Hair follicle dermal papilla cell (primary cell): ENCODE measurements around the gene PEX12. TPM values are rescaled to one million over a fixed set of nuclear protein-coding genes. Genes with fewer than 3 reads are reported as not detected.

Source experiments
- small RNA-seq: library from RNA; depleted of rRNA; stranded (forward); fragments of <200 nt; gene quantifications from one replicate; pipeline ENCODE3, GENCODE V24; 2012
- total RNA-seq: library from RNA; depleted of rRNA; stranded (reverse); fragments of >200 nt; gene quantifications from 2 replicates; pipeline ENCODE4 v1.2.3, GENCODE V29; 2012

PEX12 gene
- 5.4 and 6.6 TPM in 2 replicates for total RNA-seq

DNA sequence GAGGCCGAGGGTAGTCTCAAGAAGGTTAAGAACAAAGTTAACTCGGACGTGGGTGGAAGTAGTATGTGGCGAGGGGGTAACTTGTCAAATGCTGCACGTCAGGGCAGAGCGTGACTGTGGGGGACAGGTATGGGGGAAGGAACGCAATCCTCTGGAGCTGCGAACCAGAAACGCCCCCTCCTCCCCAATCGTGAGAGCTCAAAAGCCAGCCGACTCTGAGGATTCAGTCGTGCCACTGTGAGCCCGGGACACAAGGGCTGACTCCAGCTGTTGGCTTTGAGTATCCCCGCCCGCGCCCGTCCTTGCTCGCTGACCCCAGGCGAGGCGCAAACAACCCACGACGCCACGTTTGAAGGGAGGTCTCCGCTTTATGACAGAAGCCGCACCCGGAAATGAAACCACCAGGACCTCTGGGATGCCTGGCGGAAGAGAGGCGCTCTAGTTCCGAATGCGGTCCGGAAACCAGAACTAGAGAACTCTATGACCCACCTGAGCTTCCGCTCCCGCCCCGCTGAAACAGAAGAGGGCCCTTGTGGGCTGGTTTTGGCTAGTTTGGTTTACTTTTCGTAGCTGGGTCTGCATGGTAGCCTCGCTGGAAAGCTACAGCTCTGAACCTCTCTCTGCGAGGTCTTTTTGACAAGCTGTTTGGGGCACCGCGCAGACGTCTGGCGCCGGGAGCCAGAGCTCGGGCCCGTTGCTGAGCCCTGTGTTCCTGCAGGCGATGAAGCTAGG lies at the start of gene PEX12:
Gene PEX12, minus strand, starts transcription at position 375 of the 732 bp plus-strand sequence. CDS start 550 bp downstream, outside the sequence.

DNA sequence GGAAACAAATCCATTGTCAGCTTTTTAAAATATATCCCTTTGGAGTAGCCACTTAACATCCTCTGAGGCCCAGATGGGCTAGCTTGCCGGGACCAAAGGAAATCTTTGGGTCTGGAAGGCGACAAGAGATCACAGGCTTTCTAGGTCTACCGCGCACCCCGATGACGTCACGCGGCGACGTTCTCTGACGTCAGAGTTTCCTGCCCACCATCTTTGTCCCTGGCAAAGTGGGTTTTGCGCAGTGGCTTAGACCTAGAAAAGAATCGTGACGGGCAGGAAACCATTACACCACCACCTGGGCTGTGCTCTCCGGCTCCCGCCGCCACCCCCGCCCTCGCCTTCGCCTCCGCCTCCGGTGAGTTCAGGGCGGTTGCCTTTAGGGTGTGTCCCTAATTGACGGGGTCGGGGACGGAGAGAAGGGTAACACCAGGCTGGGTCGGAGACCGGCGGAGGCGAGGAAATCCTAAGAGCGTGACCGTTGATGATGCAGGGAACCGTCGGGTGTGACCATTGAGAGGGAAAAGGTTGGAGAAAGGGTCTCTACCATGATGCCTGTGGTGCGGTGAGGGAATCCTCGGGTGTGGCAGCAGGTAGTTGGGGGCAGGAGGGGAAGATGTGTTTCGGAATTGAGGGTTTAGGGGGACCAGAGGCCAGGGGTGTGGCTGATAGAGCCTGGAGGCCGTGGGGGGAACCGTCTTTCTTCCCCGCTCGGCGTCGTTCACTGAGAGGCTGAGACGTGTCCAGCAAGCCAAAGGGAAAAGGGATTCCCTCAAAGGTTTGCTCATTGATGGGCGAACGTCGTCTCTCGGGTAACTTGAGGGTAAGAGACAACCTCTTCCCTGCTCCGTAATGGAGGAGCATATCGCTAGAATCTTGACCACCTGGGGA lies 8.9 kb upstream of the PEX12 start, which contains the start of gene AP2B1:
Gene AP2B1, plus strand, starts transcription at position 249 of the 888 bp plus-strand sequence. CDS start 6,709 bp downstream, outside the sequence.

DNA sequence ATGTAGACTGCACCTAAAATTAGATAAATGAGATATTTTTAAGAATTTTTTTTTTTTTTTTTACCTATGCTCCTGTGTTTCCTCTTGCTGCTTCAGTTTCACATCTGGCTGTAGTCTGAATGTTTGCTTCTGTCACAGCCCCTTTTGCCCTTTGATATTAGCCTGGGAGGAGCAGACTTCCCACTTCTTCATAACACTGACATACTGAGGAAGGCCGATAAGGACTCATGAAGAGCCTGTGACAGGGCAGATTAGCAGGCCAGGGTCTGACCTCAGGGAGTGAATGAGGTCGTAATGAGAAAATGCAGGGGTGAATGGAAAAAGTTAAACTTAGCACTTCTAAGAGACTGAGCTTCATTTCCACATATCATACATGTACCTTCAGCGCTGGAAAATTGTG lies 17.7 kb downstream of the PEX12 start, which contains the start of gene SLFN14:
Gene SLFN14, minus strand, starts transcription at position 117 of the 400 bp plus-strand sequence. CDS start 2,757 bp downstream, outside the sequence.

DNA sequence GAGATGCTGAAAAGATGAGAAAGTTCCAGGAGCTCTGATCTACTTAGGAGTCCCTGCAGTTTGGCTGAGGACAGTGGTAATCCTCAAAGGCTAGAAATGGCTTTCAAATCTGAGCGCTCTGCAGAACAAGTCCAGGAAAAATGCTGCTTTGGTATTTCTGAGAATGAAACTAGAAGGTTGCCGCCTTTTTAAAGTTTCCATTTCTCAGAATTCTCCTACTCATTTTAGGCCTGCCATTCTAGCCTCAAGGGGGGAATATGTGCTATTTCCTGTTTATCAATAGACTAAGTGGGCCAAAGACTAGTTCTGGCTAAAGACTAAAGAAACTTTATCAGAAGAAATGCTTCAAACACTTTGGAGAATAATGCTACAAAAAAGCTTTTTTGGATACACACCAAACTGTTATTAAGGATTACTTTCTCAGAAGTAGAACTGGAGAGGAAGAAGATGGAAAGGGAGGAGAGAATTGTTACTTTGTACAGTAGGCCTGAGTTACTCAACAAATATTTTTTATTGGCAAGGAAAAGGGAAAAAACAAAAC lies 40.7 kb downstream of the PEX12 start, which contains the start of gene SLFN12L:
Gene SLFN12L, minus strand, starts transcription at position 78 of the 541 bp plus-strand sequence. CDS start 15,314 bp downstream, outside the sequence.

Small RNA genes within 50 kb of the gene (small RNA-seq; reads per million reads assigned to genes)
- gene AC004134.1, result not detected
- gene AC015911.1, result not detected
- 37.0 reads per million, percentile 97 among the genes with 10 or more reads in this experiment for gene SNORD7

Other genes starting within 250 kb of the PEX12 start
- 36.4 and 43.2 TPM in 2 replicates for gene SLFN11, start 204.9 kb downstream of the PEX12 start, total RNA-seq
- gene SLFN12, start 146.1 kb downstream of the PEX12 start, total RNA-seq, result 24.5 and 25.0 TPM in 2 replicates
- gene SLFN13, start 129.8 kb downstream of the PEX12 start, total RNA-seq, result 0.85 and 1.1 TPM in 2 replicates
- gene SLFN12L, start 40.9 kb downstream of the PEX12 start, total RNA-seq, result not detected in 2 replicates
- gene SLFN14, start 17.8 kb downstream of the PEX12 start, total RNA-seq, result not detected in 2 replicates
- gene AP2B1, start 8.8 kb upstream of the PEX12 start, total RNA-seq, result 101 and 111 TPM in 2 replicates
- 0.85 and 0.97 TPM in 2 replicates for gene RASL10B, start 153.1 kb upstream of the PEX12 start, total RNA-seq
- not detected in 2 replicates for gene GAS2L2, start 174.7 kb upstream of the PEX12 start, total RNA-seq
- gene C17orf50, start 182.3 kb upstream of the PEX12 start, total RNA-seq, result not detected in 2 replicates
- gene MMP28, start 217.1 kb upstream of the PEX12 start, total RNA-seq, result 0.16 and 1.2 TPM in 2 replicates
- gene TAF15, start 230.9 kb upstream of the PEX12 start, total RNA-seq, result 31.9 and 44.0 TPM in 2 replicates